SK-N-SH treated with all-trans-retinoic acid at 6 μM for 48 hours (cell line): ENCODE measurements around the gene LCORL.

ENCODE experiments used
- ATAC-seq: fragments of 200-7000 bp; cut with Tn5 transposase; 3 replicates; pipeline ENCODE4 v1.9.1; 2020; ENCODE audit warnings: mild to moderate bottlenecking, moderate library complexity
- BACH2 ChIP-seq: fragments of 250-450 bp; sonication (Bioruptor Pico); IDR thresholded peaks from 2 replicates; pipeline ENCODE4 v1.9.0; 2021; ENCODE audit warnings: mild to moderate bottlenecking, borderline replicate concordance
- CREB5 ChIP-seq: fragments of 250-450 bp; sonication (Bioruptor Pico); IDR thresholded peaks from 2 replicates; pipeline ENCODE4 v1.5.1; 2020; ENCODE audit warnings: low read depth, mild to moderate bottlenecking, moderate library complexity
- CSDC2 ChIP-seq: fragments of 250-450 bp; sonication (Bioruptor Pico); IDR thresholded peaks from 2 replicates; pipeline ENCODE4 v1.5.0; 2020; ENCODE audit warnings: mild to moderate bottlenecking, moderate library complexity
- ESRRG ChIP-seq: fragments of 250-450 bp; sonication (Bioruptor Pico); IDR thresholded peaks from 2 replicates; pipeline ENCODE4 v1.6.1; 2021; ENCODE audit warnings: mild to moderate bottlenecking
- GLIS3 ChIP-seq: fragments of 250-450 bp; sonication (Bioruptor Pico); IDR thresholded peaks from 2 replicates; pipeline ENCODE4 v1.5.0; 2020; ENCODE audit warnings: mild to moderate bottlenecking, moderate library complexity
- ISL1 ChIP-seq: fragments of 250-450 bp; sonication (Bioruptor Pico); IDR thresholded peaks from 2 replicates; pipeline ENCODE4 v2.1.2; 2022; ENCODE audit warnings: mild to moderate bottlenecking, moderate library complexity
- OSR1 ChIP-seq: fragments of 250-450 bp; sonication (Bioruptor Pico); IDR thresholded peaks from 2 replicates; pipeline ENCODE4 v1.8.0; 2022; ENCODE audit warnings: moderate library complexity, mild to moderate bottlenecking, inconsistent platforms
- PATZ1 ChIP-seq: fragments of 250-450 bp; sonication (Bioruptor Pico); IDR thresholded peaks from 2 replicates; pipeline ENCODE4 v1.8.0; 2020; ENCODE audit warnings: mild to moderate bottlenecking, moderate library complexity, borderline replicate concordance
- POU6F1 ChIP-seq: fragments of 250-450 bp; sonication (Bioruptor Pico); IDR thresholded peaks from 2 replicates; pipeline ENCODE4 v1.8.0; 2021; ENCODE audit warnings: low read depth, mild to moderate bottlenecking, moderate library complexity, borderline replicate concordance
- PPARA ChIP-seq: fragments of 250-450 bp; sonication (Bioruptor Pico); IDR thresholded peaks from 2 replicates; pipeline ENCODE4 v1.5.0; 2020; ENCODE audit warnings: mild to moderate bottlenecking, borderline replicate concordance
- RARB ChIP-seq: fragments of 250-450 bp; sonication (Bioruptor Pico); IDR thresholded peaks from 2 replicates; pipeline ENCODE4 v1.8.0; 2021; ENCODE audit warnings: mild to moderate bottlenecking, moderate library complexity
- SNAI2 ChIP-seq: fragments of 250-450 bp; sonication (Bioruptor Pico); IDR thresholded peaks from 2 replicates; pipeline ENCODE4 v1.5.0; 2020; ENCODE audit warnings: mild to moderate bottlenecking, moderate library complexity
- TCF4 ChIP-seq: fragments of 250-450 bp; sonication (Bioruptor Pico); IDR thresholded peaks from 2 replicates; pipeline ENCODE4 v1.8.0; 2021; ENCODE audit warnings: mild to moderate bottlenecking, moderate library complexity, borderline replicate concordance
- TOX ChIP-seq: fragments of 250-450 bp; sonication (Bioruptor Pico); IDR thresholded peaks from 2 replicates; pipeline ENCODE4 v1.8.0; 2021; ENCODE audit warnings: mild to moderate bottlenecking, moderate library complexity, borderline replicate concordance
- ZFP3 ChIP-seq: fragments of 250-450 bp; sonication (Bioruptor Pico); IDR thresholded peaks from 2 replicates; pipeline ENCODE4 v1.5.0; 2020; ENCODE audit warnings: mild to moderate bottlenecking, moderate library complexity
- ZFP30 ChIP-seq: fragments of 450-650 bp; formaldehyde crosslinking; IDR thresholded peaks from 2 replicates; pipeline ENCODE4 v1.5.0; 2022; ENCODE audit warnings: mild to moderate bottlenecking, moderate library complexity
- ZNF565 ChIP-seq: fragments of 450-650 bp; formaldehyde crosslinking; conservative IDR thresholded peaks from 2 replicates; pipeline ENCODE4 v1.5.0; 2020; ENCODE audit warnings: low read depth, mild to moderate bottlenecking, moderate library complexity
- ZNF70 ChIP-seq: fragments of 450-650 bp; formaldehyde crosslinking; IDR thresholded peaks from 2 replicates; pipeline ENCODE4 v1.5.0; 2020; ENCODE audit warnings: mild to moderate bottlenecking, moderate library complexity
- ZNF8 ChIP-seq: fragments of 450-650 bp; formaldehyde crosslinking; IDR thresholded peaks from 2 replicates; pipeline ENCODE4 v1.5.0; 2020; ENCODE audit warnings: mild to moderate bottlenecking, moderate library complexity
- TF ChIP-seq, protein P1 (sequence below): fragments of 250-450 bp; sonication (Bioruptor Pico); IDR thresholded peaks from 2 replicates; pipeline ENCODE4 v1.5.0; 2020; ENCODE audit warnings: mild to moderate bottlenecking, moderate library complexity
- TF ChIP-seq, protein P2 (sequence below): fragments of 250-450 bp; sonication (Bioruptor Pico); IDR thresholded peaks from 2 replicates; pipeline ENCODE4 v1.5.1; 2021; ENCODE audit warnings: mild to moderate bottlenecking, moderate library complexity

The LCORL gene

GRCh38 chr4:18022572-18023050, 1.1 kb upstream of the LCORL start:
- no peak for TF ChIP-seq SNAI2 (CRISPR knock-in tag)
- no peak for TF ChIP-seq RARB (CRISPR knock-in tag)
- no peak; the same call in 1 of the 2 replicates for TF ChIP-seq TCF4 (CRISPR knock-in tag)
- no peak for TF ChIP-seq ZFP3
- TF ChIP-seq ZNF8 = no peak
- TF ChIP-seq POU6F1 = no peak
- no peak for TF ChIP-seq ESRRG (CRISPR knock-in tag)
- no peak for TF ChIP-seq ZFP30 (CRISPR knock-in tag)
- TF ChIP-seq BACH2 (CRISPR knock-in tag) = no peak
- no peak for TF ChIP-seq ZNF70
- TF ChIP-seq, protein P1, sequence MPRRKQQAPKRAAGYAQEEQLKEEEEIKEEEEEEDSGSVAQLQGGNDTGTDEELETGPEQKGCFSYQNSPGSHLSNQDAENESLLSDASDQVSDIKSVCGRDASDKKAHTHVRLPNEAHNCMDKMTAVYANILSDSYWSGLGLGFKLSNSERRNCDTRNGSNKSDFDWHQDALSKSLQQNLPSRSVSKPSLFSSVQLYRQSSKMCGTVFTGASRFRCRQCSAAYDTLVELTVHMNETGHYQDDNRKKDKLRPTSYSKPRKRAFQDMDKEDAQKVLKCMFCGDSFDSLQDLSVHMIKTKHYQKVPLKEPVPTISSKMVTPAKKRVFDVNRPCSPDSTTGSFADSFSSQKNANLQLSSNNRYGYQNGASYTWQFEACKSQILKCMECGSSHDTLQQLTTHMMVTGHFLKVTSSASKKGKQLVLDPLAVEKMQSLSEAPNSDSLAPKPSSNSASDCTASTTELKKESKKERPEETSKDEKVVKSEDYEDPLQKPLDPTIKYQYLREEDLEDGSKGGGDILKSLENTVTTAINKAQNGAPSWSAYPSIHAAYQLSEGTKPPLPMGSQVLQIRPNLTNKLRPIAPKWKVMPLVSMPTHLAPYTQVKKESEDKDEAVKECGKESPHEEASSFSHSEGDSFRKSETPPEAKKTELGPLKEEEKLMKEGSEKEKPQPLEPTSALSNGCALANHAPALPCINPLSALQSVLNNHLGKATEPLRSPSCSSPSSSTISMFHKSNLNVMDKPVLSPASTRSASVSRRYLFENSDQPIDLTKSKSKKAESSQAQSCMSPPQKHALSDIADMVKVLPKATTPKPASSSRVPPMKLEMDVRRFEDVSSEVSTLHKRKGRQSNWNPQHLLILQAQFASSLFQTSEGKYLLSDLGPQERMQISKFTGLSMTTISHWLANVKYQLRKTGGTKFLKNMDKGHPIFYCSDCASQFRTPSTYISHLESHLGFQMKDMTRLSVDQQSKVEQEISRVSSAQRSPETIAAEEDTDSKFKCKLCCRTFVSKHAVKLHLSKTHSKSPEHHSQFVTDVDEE (CRISPR knock-in tag) = no peak
- no peak for TF ChIP-seq PPARA (CRISPR knock-in tag)
- no peak for TF ChIP-seq CREB5 (CRISPR knock-in tag)
- no peak for TF ChIP-seq ISL1 (CRISPR knock-in tag)
- TF ChIP-seq, protein P2, sequence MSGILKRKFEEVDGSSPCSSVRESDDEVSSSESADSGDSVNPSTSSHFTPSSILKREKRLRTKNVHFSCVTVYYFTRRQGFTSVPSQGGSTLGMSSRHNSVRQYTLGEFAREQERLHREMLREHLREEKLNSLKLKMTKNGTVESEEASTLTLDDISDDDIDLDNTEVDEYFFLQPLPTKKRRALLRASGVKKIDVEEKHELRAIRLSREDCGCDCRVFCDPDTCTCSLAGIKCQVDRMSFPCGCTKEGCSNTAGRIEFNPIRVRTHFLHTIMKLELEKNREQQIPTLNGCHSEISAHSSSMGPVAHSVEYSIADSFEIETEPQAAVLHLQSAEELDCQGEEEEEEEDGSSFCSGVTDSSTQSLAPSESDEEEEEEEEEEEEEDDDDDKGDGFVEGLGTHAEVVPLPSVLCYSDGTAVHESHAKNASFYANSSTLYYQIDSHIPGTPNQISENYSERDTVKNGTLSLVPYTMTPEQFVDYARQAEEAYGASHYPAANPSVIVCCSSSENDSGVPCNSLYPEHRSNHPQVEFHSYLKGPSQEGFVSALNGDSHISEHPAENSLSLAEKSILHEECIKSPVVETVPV = no peak
- no peak for TF ChIP-seq GLIS3 (CRISPR knock-in tag)
- no peak for TF ChIP-seq CSDC2 (CRISPR knock-in tag)
- no peak for TF ChIP-seq ZNF565 (CRISPR knock-in tag)
- TF ChIP-seq TOX = no peak
- TF ChIP-seq, all 23 proteins: peak for 0
- ATAC-seq = peak; percentile 0; the same call in 2 of the 3 replicates

GRCh38 chr4:18021470-18021719, 160 bp downstream of the LCORL start:
- no peak for TF ChIP-seq POU6F1
- TF ChIP-seq PATZ1 (CRISPR knock-in tag) = no peak
- no peak for TF ChIP-seq OSR1 (CRISPR knock-in tag)
- no peak for TF ChIP-seq ESRRG (CRISPR knock-in tag)
- no peak for TF ChIP-seq BACH2 (CRISPR knock-in tag)
- ATAC-seq = peak; percentile 1; the same call in 2 of the 3 replicates
